ENCODE results near the gene LALBA.
"Not testable (repeated sequence)": the region's sequence is repeated elsewhere in the genome, so short reads cannot be mapped to it uniquely, and the experiment has no call there.

Gene LALBA

GRCh38 chr12:48525332-48525731 lies 44.5 kb downstream of the LALBA start, which contains the start of gene OR8S1:
Gene OR8S1, plus strand, starts transcription at chr12:48525632. Its CDS starts 0 bp downstream, at chr12:48525632.
- Histone ChIP-seq H3K9me3 (ENCODE audit: insufficient read depth, low read depth, low read length) (no peaks in the 10 kb centered on the region), H3K9ac (ENCODE audit: low read depth, low read length, poor library complexity, severe bottlenecking) (no peak within 1 kb of the TSS), H3K9me2 (replicated peaks; ENCODE audit: low read depth, low read length) (no peaks in the 10 kb centered on the region), H3K4me2 (ENCODE audit: low read depth, low read length, poor library complexity, severe bottlenecking) (no peak within 1 kb of the TSS), H3F3A (ENCODE audit: low read depth) (no peaks in the 10 kb centered on the region), H4K20me1 (ENCODE audit: insufficient read depth, low read length, poor library complexity, severe bottlenecking) (no peaks in the 10 kb centered on the region), H3K4me3 (ENCODE audit: low read length, poor library complexity, severe bottlenecking) (no peak within 1 kb of the TSS), H3K27me3 (ENCODE audit: insufficient read depth, low read length, poor library complexity, severe bottlenecking) (peaks cover 7% of the 10 kb centered on the region), H3K36me3 (ENCODE audit: insufficient read depth, low read length) (no peaks in the 10 kb centered on the region), H2AFZ (ENCODE audit: low read length) (no peak within 1 kb of the TSS), H3K79me2 (ENCODE audit: insufficient read depth, low read length) (no peaks in the 10 kb centered on the region), H3K4me1 (ENCODE audit: insufficient read depth, low read length, poor library complexity, severe bottlenecking) (no peaks in the 10 kb centered on the region)
- TF ChIP-seq CTCF (conservative IDR thresholded peaks at IDR 0.05; ENCODE audit: low read length) (no peak), EZH2phosphoT487 (IDR thresholded peaks at IDR 0.05; ENCODE audit: borderline replicate concordance) (no peak)

- H3K36me3 ChIP-seq (ENCODE audit: insufficient read depth, low read length); H3K4me1 ChIP-seq (ENCODE audit: insufficient read depth, low read length, poor library complexity, severe bottlenecking); H3K9me3 ChIP-seq (ENCODE audit: insufficient read depth, low read depth, low read length); H3K4me3 ChIP-seq (ENCODE audit: low read length, poor library complexity, severe bottlenecking); H3K79me2 ChIP-seq (ENCODE audit: insufficient read depth, low read length); H3K9ac ChIP-seq (ENCODE audit: low read depth, low read length, poor library complexity, severe bottlenecking); H3K9me2 ChIP-seq (replicated peaks; ENCODE audit: low read depth, low read length); H4K20me1 ChIP-seq (ENCODE audit: insufficient read depth, low read length, poor library complexity, severe bottlenecking); H2AFZ ChIP-seq (ENCODE audit: low read length); H3K4me2 ChIP-seq (ENCODE audit: low read depth, low read length, poor library complexity, severe bottlenecking); H3K27me3 ChIP-seq (ENCODE audit: insufficient read depth, low read length, poor library complexity, severe bottlenecking); H3F3A ChIP-seq (ENCODE audit: low read depth): not testable (repeated sequence)
Measured at GRCh38 chr12:48520381-48520780, 49.5 kb downstream of the LALBA start.
